Muscle layer of duodenum (tissue), 2 donors: ENCODE data around the gene PRDX3.
"Not testable (repeated sequence)": the region's sequence is repeated elsewhere in the genome, so short reads cannot be mapped to it uniquely, and the experiment has no call there.

ENCODE experiments used
- H3K27ac ChIP-seq: one replicate; pipeline ENCODE4 v1.7.0; 2013; ENCODE audit warnings: mild to moderate bottlenecking, low read length
- H3K27me3 ChIP-seq: one replicate; pipeline ENCODE4 v1.7.0; 2013; ENCODE audit warnings: low read depth, mild to moderate bottlenecking, control low read depth, low read length
- H3K36me3 ChIP-seq, 2 donors: one replicate each; pipeline ENCODE4 v1.7.0; 2013; ENCODE audit warnings: low read length in 2 of 2, control low read depth in 1 of 2, mild to moderate bottlenecking in 1 of 2; ENCODE audit not compliant: insufficient read depth in 2 of 2, control insufficient read depth in 1 of 2
- H3K4me1 ChIP-seq, 2 donors: one replicate each; pipeline ENCODE4 v1.7.0; 2013; ENCODE audit warnings: low read length in 2 of 2, mild to moderate bottlenecking in 2 of 2, control low read depth in 1 of 2, moderate library complexity in 1 of 2; ENCODE audit not compliant: insufficient read depth in 2 of 2, control insufficient read depth in 1 of 2
- H3K4me3 ChIP-seq, 2 donors: one replicate each; pipeline ENCODE4 v1.7.0; 2013; ENCODE audit warnings: low read length in 2 of 2, low read depth in 1 of 2, mild to moderate bottlenecking in 1 of 2
- H3K9me3 ChIP-seq, 2 donors: one replicate each; pipeline ENCODE4 v1.7.0; 2013; ENCODE audit warnings: low read length in 2 of 2, control low read depth in 1 of 2, mild to moderate bottlenecking in 1 of 2; ENCODE audit not compliant: control insufficient read depth in 1 of 2
- donor health status: healthy.

Gene PRDX3

DNA sequence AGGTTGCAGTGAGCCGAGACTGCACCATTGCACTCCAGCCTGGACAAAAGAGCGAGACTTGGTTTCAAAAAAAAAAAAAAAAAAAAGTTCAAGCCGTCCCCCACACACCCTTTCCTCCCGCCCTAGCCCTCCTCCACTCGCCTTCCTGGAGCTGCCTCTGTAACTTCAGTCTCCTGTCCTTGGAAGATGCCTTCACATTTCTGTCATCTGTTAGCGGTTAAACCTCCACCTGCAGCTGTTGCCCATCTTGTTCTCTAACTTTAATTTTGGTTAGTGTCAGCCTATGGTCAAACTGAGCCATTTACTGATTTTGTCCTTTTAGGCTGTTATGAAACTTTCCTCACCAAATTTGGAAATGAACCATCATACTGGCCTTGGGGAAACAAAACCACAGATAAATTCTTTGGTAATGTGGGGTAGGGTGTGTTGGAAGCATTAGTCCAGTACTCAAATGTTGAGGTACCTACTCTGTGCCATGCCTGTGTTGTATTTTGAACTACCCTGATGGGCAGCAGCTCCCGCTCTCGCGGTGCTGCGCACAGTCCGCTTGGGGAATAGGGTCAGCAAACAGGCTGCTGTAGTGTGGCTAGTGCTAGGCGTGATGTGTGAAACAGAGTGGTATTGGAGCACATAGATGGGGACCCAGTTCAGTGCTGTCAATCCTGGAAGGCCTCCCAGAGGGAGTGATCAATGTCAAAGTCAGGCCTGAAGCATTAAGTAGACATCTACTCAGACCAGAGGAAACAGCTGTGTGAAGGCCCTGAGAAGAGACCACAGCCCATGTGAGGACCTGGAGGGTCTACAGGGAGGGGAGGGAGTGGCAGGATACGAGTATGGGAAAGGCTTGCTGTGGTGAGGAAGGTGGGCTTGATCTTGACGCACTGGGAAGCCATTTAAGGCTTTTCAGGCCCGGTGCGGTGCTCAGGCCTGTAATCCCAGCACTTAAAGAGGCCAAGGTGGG lies 40.0 kb downstream of the PRDX3 start:
- H3K27me3 ChIP-seq = no peaks in the 10 kb centered on the region
- H3K9me3 ChIP-seq = no peaks in the 10 kb centered on the region
- H3K4me3 ChIP-seq = no peak overlapping the region
- no peak overlapping the region for H3K27ac ChIP-seq
- no peaks in the 10 kb centered on the region for H3K4me1 ChIP-seq
- H3K36me3 ChIP-seq = peaks cover 0 to 30% of the 10 kb centered on the region in 2 donors

- not testable (repeated sequence) for H3K4me1 ChIP-seq, H3K27ac ChIP-seq, H3K27me3 ChIP-seq, H3K4me3 ChIP-seq, H3K9me3 ChIP-seq
- peaks cover 0 to 37% of the 10 kb centered on the region in 2 donors for H3K36me3 ChIP-seq
Observed at GRCh38 chr10:119137878-119138277, 40.7 kb downstream of the PRDX3 start.

GRCh38 chr10:119136084-119136483 lies 42.5 kb downstream of the PRDX3 start:
- no peaks in the 10 kb centered on the region for H3K4me1 ChIP-seq
- no peak overlapping the region for H3K27ac ChIP-seq
- peaks cover 4 to 41% of the 10 kb centered on the region in 2 donors for H3K36me3 ChIP-seq

DNA sequence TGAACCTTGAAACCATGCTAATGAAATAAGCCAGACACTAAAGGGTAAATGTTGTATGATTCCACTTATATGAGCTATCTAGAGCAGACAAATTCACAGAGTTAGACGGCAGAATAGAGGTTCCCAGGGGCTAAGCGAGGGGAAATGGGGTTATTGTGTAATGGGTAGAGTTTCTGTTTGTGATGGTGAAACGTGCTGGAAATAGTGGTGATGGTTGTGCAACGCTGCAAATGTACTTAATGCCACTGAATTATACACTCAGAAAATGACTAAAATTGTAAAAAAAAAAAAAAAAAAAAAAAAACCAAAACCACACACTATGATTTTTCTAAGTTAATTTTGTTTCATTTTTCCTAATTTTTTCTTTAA lies 43.1 kb downstream of the PRDX3 start:
- no peaks in the 10 kb centered on the region for H3K27me3 ChIP-seq
- H3K27ac ChIP-seq = no peak overlapping the region
- no peaks in the 10 kb centered on the region for H3K4me1 ChIP-seq
- H3K4me3 ChIP-seq = no peak overlapping the region
- H3K36me3 ChIP-seq = peaks cover 6 to 39% of the 10 kb centered on the region in 2 donors
- H3K9me3 ChIP-seq = no peaks in the 10 kb centered on the region

More at GRCh38 chr10:119136084-119136483, 42.5 kb downstream of the PRDX3 start:
- Histone ChIP-seq H3K4me3 (no peak overlapping the region), H3K9me3 (no peaks in the 10 kb centered on the region), H3K27me3 (no peaks in the 10 kb centered on the region)

- no peak overlapping the region for H3K27ac ChIP-seq
- H3K36me3 ChIP-seq = peaks cover 14 to 37% of the 10 kb centered on the region in 2 donors
- H3K4me3 ChIP-seq = no peak overlapping the region
- H3K4me1 ChIP-seq = no peaks in the 10 kb centered on the region
- no peaks in the 10 kb centered on the region for H3K27me3 ChIP-seq
- H3K9me3 ChIP-seq = no peaks in the 10 kb centered on the region
Observed at GRCh38 chr10:119133949-119134348, 44.7 kb downstream of the PRDX3 start.

- H3K36me3 ChIP-seq = peaks cover 14 to 37% of the 10 kb centered on the region in 2 donors
Observed at GRCh38 chr10:119132521-119133345, 45.9 kb downstream of the PRDX3 start.

DNA sequence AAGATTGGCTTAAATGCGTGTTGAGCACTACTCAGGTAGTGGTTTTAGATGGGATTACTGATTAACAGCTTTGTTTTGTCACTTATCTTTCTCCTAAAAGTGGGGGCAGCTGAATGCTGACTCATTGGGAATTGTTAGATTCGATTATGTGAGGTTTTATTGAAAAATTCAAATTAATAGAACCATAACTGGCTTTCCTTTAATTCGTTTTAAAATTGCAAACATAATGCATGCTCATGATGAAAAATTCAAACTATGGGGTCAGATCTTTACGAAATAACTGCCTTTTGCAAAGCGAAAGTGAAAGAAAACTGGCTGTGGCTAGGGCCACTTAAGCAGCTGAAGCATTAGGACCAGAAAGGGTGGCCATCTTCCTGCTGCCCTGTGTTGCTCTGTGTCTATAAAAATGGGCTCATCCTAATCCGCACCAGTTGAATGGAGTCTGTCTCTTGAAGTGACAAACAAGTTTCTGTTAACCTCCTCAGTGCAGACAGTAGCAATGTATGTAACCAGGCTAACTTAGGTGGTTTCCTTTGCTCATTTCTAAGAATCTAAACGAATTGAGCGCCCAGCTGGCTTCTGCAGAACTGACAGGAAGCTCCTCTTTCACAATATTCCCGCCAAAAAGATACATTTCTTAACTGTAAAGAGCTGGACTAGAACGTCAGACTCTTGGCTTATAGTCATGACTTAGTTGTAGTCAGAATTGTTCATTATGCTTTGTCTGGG lies 46.9 kb downstream of the PRDX3 start:
- Histone ChIP-seq H3K27ac (peak overlapping the region; percentile 74), H3K36me3 (peaks cover 14 to 37% of the 10 kb centered on the region in 2 donors), H3K27me3 (no peaks in the 10 kb centered on the region), H3K9me3 (no peaks in the 10 kb centered on the region), H3K4me3 (peak overlapping the region; percentile 39 to 66), H3K4me1 (no peaks in the 10 kb centered on the region)

More at GRCh38 chr10:119132521-119133345, 45.9 kb downstream of the PRDX3 start:
- H3K4me1 ChIP-seq = no peaks in the 10 kb centered on the region
- no peaks in the 10 kb centered on the region for H3K9me3 ChIP-seq
- H3K4me3 ChIP-seq = no peak overlapping the region
- H3K27ac ChIP-seq = no peak overlapping the region
- H3K27me3 ChIP-seq = no peaks in the 10 kb centered on the region

DNA sequence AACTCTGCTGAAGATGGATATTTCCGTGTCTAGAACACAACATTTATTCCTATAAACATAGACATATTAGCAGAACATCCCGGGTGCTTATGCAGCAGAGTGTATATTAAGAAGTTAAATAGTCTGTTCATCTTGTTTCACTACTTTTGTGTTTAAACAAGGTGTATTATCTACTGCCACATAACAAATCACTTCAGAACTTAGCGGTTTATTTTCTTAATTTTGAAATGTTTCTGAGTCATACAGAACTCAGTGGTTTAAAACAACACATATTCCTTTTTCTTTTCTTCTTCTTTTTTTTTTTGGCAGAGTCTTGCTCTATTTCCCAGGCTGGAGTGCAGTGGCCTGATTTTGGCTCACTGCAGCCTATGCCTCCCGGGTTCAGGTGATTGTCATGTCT lies 48.9 kb downstream of the PRDX3 start:
- H3K36me3 ChIP-seq = peaks cover 18 to 42% of the 10 kb centered on the region in 2 donors
- H3K9me3 ChIP-seq = no peaks in the 10 kb centered on the region
- H3K27me3 ChIP-seq = no peaks in the 10 kb centered on the region
- no peak overlapping the region for H3K27ac ChIP-seq
- no peaks in the 10 kb centered on the region for H3K4me1 ChIP-seq
- no peak overlapping the region for H3K4me3 ChIP-seq

DNA sequence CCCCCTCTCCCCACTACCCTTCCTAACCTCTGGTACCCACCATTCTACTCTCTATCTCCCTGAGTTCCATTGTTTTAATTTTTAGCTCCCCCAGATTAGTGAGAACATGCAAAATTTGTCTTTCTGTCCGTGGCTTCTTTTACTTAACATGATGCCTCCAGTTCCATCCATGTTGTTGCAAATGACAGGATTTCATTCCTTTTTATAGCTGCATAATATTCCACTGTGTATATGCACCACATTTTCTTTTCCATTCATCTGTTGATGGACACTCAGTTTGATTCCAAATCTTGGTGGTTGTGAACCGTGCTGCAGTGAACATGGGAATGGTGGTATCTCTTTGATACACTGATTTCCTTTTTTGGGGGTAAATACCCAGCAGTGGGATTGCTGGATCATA lies 52.7 kb downstream of the PRDX3 start:
- Histone ChIP-seq H3K27me3 (no peaks in the 10 kb centered on the region), H3K9me3 (no peaks in the 10 kb centered on the region), H3K4me3 (no peak overlapping the region), H3K4me1 (no peaks in the 10 kb centered on the region), H3K36me3 (peaks cover 28 to 39% of the 10 kb centered on the region in 2 donors), H3K27ac (no peak overlapping the region)

DNA sequence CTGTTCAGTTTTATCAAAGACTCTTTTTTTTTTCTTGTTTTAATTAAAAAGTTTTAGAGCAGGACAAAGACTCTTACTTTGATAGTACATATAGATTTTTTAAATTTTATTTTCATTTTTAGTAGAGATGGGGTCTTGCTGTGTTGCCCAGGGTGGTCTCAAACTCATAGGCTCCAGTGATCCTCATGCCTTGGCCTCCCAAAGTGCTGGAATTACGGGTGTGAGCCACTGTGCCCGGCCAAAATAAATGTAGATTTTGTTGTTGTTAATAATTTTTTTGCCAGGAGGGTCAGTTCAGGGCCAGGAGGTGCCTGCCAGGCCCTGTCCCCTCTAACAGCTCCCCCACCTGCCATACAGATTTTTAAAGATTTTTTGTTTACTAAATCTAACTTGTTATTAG lies 57.7 kb downstream of the PRDX3 start:
- H3K9me3 ChIP-seq = no peaks in the 10 kb centered on the region
- H3K4me1 ChIP-seq = no peaks in the 10 kb centered on the region
- no peak overlapping the region for H3K27ac ChIP-seq
- no peaks in the 10 kb centered on the region for H3K27me3 ChIP-seq
- peaks cover 18 to 29% of the 10 kb centered on the region in 2 donors for H3K36me3 ChIP-seq
- H3K4me3 ChIP-seq = no peak overlapping the region

DNA sequence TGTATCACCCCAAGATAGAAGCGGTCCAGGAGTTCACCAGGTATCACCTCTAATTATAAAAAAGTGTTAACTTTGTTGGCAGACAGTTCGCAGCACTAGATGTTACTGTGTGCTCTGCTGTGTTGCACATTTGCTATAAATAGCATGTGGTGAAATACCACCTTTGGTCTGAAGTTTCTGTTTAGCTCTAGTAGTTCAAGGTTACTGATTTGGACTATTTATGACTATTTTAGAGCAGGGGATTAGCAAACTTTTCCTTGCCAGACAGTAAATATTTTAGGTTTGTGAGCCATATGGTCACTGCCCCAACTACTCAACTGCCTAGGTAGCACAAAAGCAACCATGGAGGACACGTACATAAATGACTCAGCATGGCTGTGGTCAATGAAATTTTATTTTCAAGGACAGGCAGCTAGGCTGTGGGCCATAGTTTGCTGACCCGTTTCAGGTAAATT lies 58.2 kb downstream of the PRDX3 start:
- Histone ChIP-seq H3K27me3 (no peaks in the 10 kb centered on the region), H3K4me1 (no peaks in the 10 kb centered on the region), H3K36me3 (peaks cover 16 to 26% of the 10 kb centered on the region in 2 donors), H3K9me3 (no peaks in the 10 kb centered on the region), H3K4me3 (no peak overlapping the region), H3K27ac (no peak overlapping the region)
